NCI-H446 treated with DMSO at 0.1 percent for 48 hours (cell line): ENCODE results near the gene HTR3B.

Experiments used
- DNase-seq: peaks from one replicate; lab custom pipeline; 2025; lab: John Stamatoyannopoulos, UW

The HTR3B gene

DNA sequence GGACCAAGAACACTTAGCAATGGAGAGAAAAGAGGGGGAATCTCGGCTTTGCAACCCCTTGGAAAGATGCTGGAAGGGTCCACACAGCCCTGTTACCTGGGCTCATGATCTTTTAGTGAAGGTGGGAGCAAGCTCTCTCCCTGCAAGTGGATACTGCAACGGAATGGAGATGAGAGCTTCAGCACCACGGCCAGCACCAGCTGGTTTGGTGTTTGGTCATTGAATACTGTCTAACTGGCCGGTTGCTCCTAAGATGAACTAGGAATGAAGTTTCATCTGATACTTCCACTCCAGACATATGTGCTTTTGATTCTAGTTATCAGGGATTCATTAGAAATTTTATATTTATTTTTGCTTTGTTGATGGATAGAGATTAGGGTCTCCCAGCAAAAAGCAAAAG lies 86.6 kb downstream of the HTR3B start:
- DNase-seq = no peak

DNA sequence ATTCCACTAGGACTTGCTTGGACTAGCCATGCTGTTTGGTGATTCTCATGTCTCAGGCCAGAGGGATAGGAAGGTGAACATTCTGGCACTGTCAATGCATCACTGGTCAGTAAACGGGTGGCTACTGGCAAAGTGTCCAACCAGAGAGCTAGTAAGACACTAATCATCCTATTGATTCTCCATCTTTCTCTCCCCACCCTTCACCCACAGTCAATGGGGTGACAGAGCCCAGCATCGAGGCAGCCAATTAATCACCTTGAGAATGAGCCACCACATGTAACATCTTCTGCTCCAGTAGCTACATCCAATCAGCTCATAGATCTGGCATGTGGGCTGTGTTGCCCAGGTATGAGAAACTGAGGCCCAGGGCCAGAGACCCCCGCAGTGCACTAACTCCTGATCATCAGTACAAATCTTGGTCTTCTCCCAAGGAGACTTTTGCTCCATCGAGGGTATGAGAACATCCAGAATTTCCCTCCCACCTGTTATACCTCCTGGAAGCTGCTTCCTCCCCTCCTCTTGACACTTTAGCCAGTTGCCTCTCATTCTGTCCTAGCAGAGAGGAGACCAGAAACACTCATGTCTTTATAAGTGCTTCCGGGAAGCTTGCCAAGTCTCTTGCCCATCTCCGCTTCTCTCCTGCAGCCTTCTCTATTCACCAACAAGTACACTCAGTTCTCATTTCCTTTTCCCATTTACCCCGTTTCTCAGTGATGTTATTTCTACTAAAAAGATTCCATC lies 87.3 kb downstream of the HTR3B start:
- DNase-seq = no peak

DNA sequence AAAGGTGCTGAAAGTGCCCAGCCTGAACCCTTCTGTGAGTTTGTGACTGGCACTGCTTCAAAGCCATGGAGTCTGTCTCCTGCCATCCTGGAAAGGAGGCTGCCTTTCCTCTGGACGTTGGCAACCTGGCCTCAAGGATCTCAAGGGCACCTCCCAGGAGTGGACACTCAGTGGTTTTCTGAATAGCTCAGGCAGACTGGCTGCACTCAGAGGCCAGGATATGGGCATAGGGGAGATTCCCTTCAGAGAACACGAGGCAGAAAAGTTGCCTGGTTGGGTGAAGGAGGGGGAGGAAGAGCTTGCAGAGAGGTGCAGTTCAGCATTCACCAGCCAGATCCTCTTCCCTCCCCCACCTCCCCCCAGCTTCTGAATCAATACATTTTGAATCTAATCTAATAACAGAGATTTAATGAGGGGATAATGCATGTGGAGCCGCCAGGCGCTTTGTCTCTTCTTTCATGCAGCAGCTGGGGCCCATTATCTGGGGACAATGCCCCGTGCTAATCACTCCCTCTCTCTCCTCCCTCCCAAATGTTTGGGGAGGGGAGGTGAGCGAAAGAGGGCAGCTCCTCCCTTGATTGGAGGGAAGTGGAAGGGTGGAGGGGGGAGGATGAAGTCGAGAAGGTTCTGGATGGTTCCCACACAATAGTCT lies 88.0 kb downstream of the HTR3B start:
- DNase-seq = no peak

DNA sequence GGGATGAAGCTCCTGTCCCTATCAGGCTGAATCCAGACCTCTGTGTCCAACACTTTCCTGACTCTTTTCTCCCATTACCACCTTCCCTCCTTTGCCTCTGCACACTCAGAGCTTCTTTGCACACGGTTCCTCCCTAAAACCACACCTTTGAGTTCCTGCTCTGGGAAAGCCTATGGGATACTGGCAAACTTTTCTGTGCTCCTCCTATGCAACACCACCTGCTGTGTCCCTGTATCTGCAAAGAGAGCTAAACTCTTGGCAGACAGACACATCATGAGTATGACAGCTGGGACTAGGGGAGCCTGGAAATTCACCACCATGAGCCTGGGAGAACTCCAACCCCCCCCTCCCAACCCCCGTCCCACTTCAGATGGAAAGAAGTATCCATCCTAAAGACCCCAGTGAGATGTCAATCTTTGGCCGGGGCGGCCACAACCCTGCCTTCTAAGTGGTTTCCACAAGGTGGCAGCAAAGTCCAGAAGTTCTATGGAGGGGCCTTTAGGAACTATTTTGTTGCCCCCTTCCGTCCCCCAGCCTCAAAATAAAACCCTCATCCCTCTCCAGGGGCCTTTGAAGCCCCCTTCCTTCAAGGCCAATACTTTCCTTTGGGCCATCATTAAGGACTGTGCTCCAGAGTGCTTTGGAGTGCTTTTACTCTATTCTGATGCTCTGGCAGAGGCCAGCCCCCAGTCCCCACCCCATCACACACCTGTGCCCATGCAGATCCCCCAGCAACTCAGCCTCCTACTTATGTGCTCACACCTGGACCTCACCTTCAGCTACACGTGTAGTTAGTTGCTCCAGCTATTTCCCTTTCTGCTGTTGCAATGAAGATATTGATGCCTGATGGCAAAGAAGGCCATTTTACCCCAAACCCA lies 89.7 kb downstream of the HTR3B start:
- DNase-seq = no peak
